Measurements from ENCODE around the gene MYO18A.

DNA sequence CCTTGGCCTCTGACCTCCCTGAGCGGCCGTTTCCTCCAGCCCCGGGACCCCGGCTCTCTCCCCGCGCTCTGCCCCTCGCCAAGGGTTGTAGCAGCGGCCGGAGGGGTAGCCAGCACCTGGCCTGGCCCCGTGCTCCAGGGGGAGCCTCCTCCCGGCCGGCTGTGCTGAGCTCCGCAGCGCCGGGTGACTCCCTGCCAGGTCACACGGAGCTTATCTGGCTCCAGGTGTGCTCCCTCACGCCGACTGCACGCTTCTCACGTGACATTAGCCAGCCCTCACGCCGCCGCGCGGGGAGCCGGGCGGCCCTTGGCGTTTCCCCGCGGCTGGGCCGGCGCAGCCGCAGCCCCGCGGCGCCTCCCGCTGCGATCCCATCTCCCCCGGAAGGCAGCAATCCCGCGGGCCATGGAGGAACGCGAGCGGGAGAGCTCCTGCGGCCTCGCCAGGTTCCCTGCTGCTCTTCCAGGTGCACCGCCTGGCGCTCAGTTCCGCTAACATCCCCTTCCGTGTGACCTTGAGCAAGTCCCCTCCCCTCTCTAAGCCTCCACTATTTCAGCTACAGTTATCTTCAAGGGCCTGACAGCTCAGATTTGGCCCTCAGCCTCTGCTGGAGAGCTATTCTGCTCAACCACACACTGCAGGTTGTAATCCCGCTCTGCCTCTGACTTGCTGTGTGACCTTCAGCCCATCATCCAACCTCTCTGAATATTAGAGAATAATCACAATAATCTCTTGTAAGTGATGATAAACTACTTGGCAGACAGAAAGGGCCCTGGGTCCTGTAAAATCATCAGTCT is 3.4 kb downstream of the MYO18A start:
- no peak for TF ChIP-seq POLR2A (IDR thresholded peaks at IDR 0.05)
- TF ChIP-seq, protein P1, sequence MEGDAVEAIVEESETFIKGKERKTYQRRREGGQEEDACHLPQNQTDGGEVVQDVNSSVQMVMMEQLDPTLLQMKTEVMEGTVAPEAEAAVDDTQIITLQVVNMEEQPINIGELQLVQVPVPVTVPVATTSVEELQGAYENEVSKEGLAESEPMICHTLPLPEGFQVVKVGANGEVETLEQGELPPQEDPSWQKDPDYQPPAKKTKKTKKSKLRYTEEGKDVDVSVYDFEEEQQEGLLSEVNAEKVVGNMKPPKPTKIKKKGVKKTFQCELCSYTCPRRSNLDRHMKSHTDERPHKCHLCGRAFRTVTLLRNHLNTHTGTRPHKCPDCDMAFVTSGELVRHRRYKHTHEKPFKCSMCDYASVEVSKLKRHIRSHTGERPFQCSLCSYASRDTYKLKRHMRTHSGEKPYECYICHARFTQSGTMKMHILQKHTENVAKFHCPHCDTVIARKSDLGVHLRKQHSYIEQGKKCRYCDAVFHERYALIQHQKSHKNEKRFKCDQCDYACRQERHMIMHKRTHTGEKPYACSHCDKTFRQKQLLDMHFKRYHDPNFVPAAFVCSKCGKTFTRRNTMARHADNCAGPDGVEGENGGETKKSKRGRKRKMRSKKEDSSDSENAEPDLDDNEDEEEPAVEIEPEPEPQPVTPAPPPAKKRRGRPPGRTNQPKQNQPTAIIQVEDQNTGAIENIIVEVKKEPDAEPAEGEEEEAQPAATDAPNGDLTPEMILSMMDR (IDR thresholded peaks at IDR 0.05), result no peak
